ENCODE data around the gene MYBBP1A. TPM values are rescaled to one million over a fixed set of nuclear protein-coding genes. Genes with fewer than 3 reads are reported as not detected.

MYBBP1A gene
- polyA plus RNA-seq, 1 donor: 28.3 TPM

GRCh38 chr17:4518901-4519300, 36.3 kb downstream of the MYBBP1A start:
- DNase-seq (ENCODE audit: low read depth): no peak

- peak; percentile 35 for DNase-seq (ENCODE audit: low read depth)
Measured at GRCh38 chr17:4516735-4517134, 38.4 kb downstream of the MYBBP1A start.

GRCh38 chr17:4515501-4515900, 39.7 kb downstream of the MYBBP1A start:
- no peak for DNase-seq (ENCODE audit: low read depth)

- no peak for DNase-seq (ENCODE audit: low read depth)
Measured at GRCh38 chr17:4514779-4515178, 40.4 kb downstream of the MYBBP1A start.

- no peak for DNase-seq (ENCODE audit: low read depth)
Measured at GRCh38 chr17:4514206-4514605, 41.0 kb downstream of the MYBBP1A start.

GRCh38 chr17:4513113-4514032, 41.8 kb downstream of the MYBBP1A start:
- no peak for DNase-seq (ENCODE audit: low read depth)

GRCh38 chr17:4512156-4513112, 42.8 kb downstream of the MYBBP1A start:
- no peak for DNase-seq (ENCODE audit: low read depth)

GRCh38 chr17:4511199-4511932, 43.8 kb downstream of the MYBBP1A start:
- DNase-seq (ENCODE audit: low read depth): no peak

- no peak for DNase-seq (ENCODE audit: low read depth)
Measured at GRCh38 chr17:4510618-4510941, 44.6 kb downstream of the MYBBP1A start.

GRCh38 chr17:4509923-4510617, 45.1 kb downstream of the MYBBP1A start:
- no peak for DNase-seq (ENCODE audit: low read depth)

- no peak for DNase-seq (ENCODE audit: low read depth)
Measured at GRCh38 chr17:4509401-4509800, 45.8 kb downstream of the MYBBP1A start.

- no peak for DNase-seq (ENCODE audit: low read depth)
Measured at GRCh38 chr17:4508207-4508606, 47.0 kb downstream of the MYBBP1A start.

- DNase-seq (ENCODE audit: low read depth): no peak
Measured at GRCh38 chr17:4507361-4508111, 47.6 kb downstream of the MYBBP1A start.

- DNase-seq (ENCODE audit: low read depth): no peak
Measured at GRCh38 chr17:4506892-4507291, 48.3 kb downstream of the MYBBP1A start.

GRCh38 chr17:4506175-4506813, 48.9 kb downstream of the MYBBP1A start:
- DNase-seq (ENCODE audit: low read depth): no peak

- DNase-seq (ENCODE audit: low read depth): no peak
Measured at GRCh38 chr17:4505187-4505586, 50.0 kb downstream of the MYBBP1A start.

- no peak for DNase-seq (ENCODE audit: low read depth)
Measured at GRCh38 chr17:4504188-4504587, 51.0 kb downstream of the MYBBP1A start.

- no peak for DNase-seq (ENCODE audit: low read depth)
Measured at GRCh38 chr17:4503283-4504025, 51.7 kb downstream of the MYBBP1A start.

- no peak for DNase-seq (ENCODE audit: low read depth)
Measured at GRCh38 chr17:4502466-4503154, 52.6 kb downstream of the MYBBP1A start.
